GM19025 (cell line): ENCODE measurements around the gene NBEA.

ENCODE experiments used
- ATAC-seq: cut with Tn5 transposase; IDR thresholded peaks from one replicate; pipeline ENCODE4 v1.9.1; 2021; ENCODE audit warnings: mild to moderate bottlenecking, low read depth, moderate library complexity; ENCODE audit not compliant: unreplicated experiment

The NBEA gene

DNA sequence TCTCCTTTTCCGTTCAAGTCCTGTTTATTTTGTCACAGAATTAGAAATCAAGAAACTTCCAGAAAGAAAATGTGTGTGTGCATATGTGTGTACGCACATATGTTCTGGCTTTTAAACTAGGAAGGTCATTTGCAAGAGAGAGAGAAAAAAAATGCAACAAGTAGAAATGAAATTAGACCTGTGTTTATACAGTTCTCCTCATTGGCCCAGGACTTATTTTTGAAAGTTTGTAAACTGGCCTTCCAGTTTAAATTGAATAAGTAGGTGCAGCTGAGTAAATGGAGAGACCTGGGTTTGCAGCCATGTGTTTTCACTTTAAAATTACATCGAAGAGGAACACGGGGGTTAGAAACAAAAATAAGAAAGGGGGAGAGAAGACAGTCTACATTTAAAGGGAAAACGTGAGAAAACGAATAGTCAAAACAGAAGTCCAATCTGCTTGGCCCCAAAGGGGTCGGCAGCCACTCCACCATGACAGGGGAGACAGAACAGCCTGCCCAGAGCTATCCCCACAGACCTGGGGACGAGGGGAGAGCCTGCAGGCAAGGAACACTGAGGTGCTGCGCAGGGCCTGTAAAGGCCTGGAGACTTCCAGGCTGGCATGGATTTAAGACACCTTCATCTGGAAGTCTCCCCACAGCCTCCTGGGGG lies 751.2 kb downstream of the NBEA start:
- no peak for ATAC-seq

DNA sequence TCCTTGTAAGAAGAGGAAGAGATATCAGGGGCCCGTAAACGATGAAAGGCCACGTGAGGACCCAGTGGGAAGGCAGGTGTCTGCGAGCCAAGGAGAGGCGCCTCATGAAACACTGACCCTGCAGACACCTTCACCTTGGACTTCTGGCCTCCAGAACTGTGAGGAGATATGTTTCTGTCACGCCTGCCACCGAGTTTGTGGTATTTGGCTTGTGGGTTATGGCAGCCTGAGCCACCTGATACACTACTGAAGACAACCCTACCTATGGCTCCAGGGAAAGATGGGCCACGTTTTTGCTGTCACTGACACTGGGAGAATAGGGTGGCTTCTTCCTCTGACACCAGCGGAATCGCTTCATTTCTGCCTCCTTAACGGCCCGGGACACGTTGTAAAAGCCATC lies 752.0 kb downstream of the NBEA start:
- no peak for ATAC-seq

DNA sequence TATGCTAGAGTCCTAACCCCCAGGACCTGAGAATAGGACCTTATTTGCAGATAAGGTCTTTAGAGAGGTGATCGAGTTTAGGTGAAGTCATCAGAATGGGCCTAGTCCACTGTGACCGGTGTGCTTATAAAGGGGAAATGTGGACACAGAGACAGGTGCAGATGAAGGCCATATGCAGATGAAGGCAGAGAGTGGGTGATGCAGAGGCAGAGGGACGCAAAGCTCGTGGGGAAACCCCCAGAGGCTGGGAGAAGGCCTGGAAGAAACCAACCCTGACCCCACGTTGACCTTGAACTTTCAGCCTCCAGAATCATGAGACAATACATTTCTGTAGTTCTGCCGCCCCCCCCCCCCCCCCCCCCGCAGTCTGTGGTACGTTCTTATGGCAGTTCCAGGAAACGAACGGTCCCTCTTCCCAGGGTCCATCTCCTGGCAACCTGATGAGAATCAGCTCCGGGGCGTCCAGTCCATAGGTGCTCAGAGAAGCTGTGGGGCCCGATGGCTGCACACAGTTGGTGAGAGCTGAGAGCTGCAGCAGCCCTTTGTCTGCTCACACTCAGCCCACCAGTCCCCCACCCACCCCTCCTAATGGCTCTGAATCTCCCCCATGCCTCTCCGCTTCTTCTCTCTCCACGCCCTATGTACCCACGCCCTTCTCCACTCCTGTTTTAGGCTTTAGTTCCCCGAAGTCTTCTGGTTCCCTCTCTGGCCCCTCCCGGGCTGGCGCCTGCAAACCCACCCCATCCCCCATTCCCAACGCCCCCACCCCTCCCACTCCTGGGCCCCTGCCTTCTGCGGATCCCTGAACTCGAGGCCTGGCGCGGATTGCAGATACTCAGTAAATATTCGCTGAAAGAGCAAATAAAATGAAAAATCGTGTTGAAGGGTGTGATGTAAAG lies 752.7 kb downstream of the NBEA start:
- no peak for ATAC-seq

DNA sequence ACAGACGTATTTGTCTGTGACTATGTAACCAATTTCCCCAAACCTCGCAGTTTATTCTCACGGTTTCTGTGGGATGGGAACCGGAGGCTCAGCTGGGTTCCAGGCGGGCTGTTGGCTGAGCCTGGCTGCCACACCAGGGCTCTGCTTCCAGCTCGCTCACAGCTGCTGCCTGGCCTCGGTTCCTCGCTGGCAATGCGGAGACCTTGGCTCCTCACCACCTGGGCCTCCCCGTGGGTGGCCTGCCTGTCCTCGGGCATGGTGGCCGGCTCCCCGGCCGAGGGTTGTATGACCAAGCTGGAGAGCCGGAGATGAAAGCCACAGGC lies 753.3 kb downstream of the NBEA start:
- no peak for ATAC-seq

DNA sequence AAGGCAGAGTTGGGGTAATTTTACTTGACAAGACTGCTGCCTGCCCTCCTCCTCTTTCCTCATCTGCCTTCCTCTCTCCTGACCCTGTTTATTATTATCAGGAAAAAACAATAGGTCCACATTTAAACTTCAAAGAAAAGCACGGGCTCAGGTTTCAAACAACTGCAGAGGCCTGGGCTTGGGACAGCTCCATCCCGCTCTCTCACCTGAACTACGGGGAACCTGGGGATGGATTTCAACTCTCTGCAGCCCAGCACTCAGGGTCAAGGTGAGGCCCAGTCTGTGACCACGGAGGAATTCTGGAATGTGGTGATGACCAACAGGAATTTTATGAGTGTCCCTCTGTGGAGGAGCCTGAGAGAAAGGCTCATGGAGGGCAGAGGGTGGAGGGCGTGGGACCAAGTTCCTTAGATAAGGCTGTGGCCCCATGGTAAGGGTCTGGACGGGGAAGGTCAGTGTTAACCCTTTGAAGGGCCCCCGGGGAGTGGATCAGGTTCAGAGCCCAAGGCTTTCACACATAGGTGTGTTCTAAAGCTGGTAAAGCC lies 755.2 kb downstream of the NBEA start:
- no peak for ATAC-seq

DNA sequence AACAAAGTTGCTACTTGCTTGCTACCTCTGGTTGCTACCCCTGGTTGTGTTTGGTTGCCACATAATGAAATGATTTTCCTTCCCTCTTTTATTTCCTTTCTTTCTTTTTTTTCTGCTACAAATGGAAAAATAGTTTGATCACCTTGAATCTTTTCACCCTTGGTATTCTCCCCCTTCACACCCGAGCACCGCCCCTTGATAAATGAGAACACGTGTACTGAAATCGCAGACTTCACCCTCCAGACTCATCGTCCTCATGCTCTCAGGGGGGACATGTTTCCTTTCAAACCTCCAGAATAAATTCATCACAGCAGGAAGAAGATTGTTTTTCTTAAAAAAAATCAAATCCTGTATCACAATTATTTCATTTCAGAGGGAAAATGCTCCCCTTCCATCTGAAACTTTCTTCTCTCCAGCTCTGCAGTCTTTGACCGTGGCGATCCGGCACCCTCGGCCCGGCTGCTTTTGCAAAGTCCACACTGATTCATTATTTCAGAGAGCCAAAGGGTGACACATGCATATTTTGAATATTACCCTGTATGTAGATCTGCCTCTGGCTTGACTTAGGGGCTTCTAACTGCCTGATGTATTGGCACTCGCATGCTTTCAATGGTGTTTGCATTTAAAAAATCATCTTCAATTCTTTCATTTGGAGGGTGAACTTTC lies 757.0 kb downstream of the NBEA start:
- no peak for ATAC-seq

DNA sequence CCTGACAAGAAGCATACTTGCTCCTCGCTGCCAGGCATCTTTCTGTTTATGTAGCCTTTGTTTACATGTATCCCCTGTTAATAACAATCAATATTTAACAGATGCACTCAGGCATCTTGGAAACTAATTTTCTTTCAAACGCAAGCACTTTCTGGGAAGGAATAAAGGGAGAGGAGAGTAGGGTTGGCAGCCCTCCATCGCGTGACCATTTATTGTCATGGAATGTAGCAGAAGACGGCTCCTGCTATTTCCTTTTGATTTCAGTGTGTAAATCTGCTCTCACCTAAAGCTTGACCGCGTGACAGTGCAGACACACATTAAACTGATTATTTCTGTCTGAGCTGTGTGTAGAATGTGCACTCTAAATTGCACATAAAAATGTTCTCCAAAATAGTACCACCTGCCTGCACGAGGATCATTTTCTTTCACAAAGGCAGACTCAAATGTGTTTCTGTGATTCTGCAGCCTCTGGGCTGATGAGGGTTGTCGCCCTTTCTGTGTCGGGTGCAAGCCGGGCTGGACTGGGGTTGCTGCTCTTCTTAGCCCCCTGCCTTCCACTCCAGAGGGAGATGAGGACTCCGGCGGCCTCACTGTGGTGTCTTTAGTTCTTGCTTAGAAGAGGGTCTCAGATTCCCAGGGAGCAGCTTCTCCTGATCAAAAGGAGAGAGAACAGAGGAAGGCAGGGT lies 757.9 kb downstream of the NBEA start:
- ATAC-seq: no peak

DNA sequence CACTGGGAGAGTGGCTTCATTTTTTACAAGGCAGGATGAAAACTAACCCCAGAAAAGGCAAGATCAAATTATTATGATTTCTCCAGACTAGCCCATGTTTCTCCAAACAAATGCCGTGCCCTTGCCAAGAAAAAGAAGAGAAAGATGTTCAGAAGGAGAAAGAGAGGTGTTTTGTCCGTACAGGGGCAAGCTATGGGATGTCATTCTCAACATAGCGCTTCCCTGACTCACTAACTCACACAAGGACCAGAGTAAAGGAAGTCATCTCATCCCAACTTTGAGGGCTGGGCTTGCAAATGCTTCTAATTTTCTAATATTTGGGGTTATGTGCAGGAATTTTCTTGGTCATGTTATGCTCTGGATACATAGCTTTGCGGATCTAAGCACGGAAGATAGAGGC lies 758.6 kb downstream of the NBEA start:
- ATAC-seq: no peak

DNA sequence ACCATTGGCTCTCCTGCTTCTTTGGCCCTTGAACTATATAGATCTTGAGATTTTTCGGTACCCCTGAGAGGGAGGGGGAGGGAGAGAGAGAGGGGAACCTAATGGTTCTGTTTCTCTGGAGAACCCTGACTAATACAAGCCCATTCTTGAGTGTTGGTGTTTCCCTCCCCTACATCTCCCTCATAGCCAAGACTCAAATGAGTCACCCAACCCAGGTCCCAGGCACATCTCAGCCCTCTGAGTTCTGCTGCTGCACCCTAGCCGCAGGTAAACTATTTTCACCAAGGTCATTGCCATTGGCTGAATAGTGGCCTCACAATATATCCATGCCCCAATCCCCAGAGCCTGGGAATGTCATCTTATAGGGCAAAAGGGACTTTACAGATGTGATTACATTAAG lies 760.2 kb downstream of the NBEA start:
- no peak for ATAC-seq

DNA sequence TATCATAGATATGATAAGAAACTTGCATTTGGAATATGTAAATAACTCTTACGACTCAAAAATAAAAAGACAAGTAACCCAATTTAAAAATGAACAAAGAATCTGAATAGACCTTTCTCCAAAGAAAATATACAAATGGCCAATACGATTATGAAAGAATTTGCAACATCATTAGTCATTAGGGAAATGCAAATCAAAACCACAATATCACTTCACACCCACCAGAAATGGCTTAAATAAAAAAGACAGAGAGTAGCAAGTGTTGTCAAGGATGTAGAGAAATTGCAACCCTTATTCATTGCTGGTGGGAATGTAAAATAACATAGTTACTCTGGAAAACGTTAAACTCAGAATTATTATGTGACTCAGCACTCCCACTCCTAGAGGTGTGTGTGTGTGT lies 761.0 kb downstream of the NBEA start:
- no peak for ATAC-seq

DNA sequence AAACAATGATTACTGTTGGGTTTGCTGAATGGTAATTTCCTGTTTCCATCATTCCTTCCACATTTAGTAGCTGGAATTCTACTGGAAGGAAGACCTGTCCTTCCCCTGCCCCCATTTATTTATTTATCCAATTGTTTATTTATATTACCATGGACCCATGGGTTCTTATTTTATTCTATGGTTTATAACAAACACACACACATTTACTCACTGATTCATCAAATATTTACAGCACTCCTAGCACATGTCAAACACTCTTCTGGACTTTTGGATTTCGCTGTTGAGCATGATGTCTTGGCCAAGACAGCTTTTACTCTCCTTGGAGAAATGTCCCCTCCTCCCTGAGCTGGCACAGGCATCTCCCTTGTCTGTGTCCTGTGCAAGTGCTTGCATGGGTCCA lies 762.3 kb downstream of the NBEA start:
- no peak for ATAC-seq

DNA sequence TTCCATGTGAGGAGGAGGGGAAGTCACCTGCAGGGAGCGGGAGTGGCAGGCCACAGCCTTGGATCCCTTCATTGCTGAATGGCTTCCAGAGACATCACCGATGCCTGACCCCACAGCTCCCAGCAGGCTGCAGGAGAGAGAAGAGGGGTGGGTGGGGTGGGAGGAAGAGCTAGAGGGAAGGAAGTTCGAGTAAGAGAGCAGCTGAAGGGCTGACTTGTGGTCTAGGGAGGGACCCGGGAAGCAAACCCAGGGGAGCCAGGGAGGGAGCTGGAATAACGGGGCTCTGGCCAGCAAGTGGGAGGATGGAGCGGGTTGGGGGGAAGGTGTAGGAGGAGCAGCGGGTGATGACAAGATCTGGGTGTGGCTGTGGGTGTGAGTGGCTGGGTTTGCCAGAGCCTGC lies 764.2 kb downstream of the NBEA start:
- ATAC-seq: no peak

DNA sequence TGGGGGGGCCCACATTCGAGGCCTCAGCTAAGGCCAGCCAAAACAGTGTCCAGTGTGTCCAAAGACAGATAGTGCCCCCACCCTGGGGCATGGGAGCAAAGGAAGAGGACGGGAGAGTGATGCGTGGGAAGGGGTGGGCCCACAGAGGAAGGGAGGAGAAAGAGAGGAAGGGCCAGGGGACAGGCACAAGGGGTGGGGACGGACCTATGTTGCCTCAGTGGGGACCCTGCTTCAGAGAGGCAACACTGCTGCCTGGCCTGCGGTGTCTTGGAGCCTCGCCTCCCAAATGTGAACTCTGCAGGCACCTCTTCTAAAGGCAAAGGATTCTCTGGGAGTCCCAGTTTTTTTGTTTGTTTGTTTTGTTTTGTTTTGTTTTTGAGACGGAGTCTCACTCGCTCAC lies 764.7 kb downstream of the NBEA start:
- no peak for ATAC-seq

DNA sequence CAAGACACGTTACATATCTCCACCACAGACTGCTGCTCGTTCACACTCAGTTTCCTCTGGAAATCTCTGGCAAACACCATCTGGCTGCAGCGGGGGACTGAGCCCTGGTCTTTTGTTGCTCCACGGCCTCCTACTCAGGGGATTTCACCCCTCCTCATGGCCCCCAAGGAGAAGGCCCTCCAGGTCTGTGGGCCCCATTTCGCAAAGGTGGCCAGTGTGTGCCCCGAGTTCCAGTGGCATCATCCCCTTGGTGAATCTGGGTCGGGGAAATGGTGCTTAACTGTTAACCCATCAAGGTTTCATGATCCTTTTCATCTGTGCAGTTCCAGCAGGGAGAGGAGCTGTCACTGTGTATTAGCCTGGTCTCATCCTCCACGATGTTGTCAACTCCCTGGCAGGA lies 769.8 kb downstream of the NBEA start:
- ATAC-seq: no peak

DNA sequence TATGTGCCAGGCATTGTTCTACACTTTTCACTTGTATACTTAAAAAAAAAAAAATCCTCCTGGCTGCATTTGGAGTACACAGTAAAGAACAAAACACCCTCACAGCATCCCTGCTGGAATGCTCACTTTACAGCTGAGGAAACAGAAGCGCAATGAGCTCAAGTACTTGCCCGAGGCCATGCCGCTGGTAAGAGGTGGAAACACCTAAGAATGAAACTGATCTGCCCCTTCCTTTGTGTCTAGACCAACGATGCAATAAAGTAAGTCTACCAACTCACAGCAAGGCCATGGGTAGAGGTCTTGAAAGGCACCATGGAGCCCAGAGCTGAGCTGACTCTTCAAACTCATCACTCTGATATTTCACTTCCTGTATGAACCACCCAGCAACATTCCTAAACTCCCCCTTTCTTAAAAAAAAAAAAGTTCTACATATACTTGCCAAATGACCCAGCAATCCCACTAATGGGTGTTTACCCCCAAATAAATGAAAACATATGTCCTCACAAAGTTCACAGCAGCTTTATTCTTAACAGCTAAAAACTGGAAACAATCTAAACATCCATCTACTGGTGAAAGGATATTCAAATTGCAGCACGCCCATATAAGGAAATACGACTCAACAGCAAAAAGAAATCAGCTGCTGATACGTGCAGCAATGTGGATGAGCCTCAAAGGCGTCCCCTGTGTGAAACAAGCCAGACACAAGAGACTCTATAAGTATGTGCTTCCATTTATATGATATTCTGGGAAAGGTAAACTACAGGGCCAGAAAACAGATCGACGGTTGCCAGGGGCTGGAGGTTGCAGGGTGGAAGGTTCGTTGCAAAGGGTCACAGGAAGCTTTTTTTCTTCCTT lies 771.1 kb downstream of the NBEA start:
- no peak for ATAC-seq

DNA sequence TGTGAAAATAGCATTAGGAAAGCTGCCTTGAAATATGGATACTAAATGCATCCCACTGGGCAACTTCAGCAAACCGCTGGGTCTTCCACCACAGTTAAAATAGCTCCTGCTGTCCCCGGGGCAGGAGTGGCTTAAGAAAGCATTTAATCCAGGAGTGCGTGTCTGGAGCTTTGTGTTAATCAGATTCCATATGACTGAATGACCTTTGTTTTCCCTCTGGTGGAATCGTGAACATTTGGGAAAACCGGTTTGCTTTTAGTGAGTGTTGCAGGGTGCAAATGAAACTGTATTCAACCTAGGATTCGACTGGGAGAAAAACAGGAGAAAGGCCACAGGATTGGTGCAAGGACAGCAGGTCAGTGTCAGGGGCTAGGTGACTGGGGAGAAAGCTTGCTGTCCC lies 772.1 kb downstream of the NBEA start:
- no peak for ATAC-seq

DNA sequence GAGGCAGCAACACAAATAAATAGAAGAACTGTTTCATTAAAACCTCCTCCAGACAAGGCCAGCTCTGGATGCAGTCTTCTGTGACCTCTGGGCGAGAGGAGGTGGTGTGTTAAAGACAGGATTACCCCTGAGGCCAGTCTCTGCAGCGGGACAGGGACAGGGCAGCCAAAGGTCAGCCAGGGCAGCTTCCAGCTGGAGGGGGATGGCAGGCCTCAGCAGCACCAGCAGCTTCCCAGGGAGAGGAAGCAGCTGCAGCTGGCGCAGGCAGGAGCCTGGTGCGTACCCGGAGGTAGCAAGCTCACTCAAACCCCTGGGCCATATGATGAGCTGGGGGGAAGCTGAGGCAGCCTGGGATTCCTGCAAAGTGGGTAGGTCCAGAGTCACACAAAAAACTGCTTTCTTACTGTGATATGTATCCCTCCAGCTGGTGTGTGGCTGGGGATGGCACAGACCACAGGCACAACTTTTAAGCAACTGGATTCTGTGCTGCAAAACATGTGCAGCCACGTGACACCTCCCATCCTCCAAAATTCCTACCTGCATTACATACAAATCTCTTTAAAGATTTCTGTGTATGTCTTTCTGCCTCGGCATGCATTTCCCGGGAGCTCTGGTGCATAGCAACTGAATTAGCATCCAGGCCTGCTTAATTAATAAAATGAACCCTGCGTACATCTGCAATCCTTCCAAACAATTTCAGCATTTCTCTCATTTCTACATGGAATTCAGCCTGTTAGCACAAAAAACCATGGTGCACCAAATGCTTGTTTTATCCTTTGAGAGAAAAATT lies 772.7 kb downstream of the NBEA start:
- no peak for ATAC-seq

DNA sequence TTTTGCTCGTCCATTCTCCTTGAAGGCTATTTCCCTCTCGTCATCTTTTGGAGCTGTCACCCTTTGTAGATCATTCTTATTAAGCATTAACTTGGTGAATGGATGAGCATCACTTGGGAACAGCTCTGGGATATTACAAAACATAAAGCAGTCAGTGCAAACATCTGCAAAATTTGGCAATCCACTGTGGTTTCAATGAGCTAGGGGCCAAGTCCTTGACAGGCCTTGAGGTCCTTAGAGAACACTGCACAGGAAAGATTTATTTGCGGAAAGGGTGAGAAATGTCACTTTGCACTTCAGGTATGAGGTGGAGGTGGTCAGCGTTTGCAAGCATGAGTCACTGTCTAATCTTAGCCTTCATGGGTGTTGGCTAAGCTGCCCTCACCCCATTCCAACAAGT lies 774.1 kb downstream of the NBEA start:
- ATAC-seq: no peak

DNA sequence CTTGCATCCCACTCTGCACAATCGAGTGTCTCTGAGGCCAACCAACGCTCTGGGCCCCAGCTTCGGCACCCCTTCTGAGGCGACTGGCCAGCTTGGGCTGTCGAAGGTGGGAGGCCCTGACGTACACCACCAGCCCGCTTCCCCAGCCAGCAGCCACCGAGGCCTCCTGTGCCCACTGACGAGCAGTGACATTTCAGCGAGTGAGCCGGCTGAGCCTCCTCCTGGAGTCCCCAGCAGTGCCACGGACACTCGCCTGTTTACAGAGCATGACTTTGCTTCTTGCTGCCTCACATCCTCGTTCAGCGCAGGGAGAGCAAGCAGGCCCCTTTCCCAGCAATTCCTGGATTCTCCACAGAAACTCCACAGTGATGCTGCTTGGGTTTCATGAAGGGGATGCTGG lies 774.7 kb downstream of the NBEA start:
- no peak for ATAC-seq
